ENCODE data around the gene ST7. TPM values are rescaled to one million over a fixed set of nuclear protein-coding genes. Genes with fewer than 3 reads are reported as not detected.

ST7 gene
- total and polyA plus RNA-seq, 2 experiments from 2014 or later: 9.9 to 18.3 TPM

DNA sequence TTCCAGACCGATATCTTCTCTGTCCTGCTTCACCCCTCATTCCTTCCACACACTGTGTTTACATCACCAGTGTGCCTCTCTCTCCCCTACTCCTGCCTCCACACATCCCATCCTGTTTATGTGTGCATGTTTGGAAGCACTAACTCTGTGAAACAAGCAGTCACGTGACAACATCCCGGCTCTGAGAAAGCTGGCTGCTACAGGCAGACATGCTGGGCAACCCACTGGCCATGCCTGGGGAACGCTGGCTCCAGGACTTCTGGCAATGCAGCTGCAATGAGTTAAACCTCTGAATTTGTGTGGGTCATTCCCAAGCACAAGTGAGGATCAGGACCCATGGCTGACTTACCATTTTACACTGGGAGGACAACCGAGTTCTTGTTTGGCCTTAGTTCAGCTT lies 295.5 kb downstream of the ST7 start (continued):
- TF ChIP-seq JUNB (IDR thresholded peaks at IDR 0.05; ENCODE audit: unreplicated experiment): no peak

DNA sequence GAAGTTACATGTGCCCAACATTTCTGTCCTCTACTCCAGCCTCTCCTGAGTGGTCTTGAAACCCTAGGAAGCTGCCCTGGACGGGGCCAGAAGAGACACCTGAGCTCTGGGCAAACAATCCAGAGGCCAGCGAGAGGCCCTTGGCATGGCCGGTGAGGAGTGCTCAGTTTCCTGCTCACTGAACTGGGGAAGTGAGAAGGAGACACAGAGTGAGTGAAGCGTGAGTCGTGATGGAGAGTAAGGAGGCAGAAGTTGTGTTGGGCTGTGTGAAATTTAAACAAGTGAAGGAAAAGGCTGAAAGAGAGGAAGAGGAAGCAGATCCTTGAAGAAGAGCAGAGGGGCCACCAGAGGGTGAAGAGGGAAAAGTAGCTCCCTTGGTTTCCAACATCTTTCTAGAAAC lies 296.4 kb downstream of the ST7 start:
- no peaks in the 10 kb centered on the region for H3K4me1 Mint-ChIP-seq
- Histone ChIP-seq H3K27me3 (ENCODE audit: insufficient read depth) (no peaks in the 10 kb centered on the region), H3K36me3 (ENCODE audit: insufficient read depth) (no peaks in the 10 kb centered on the region; the same call in 1 of the 2 replicates)

More for the DNA sequence above, 296.4 kb downstream of the ST7 start:
- DNase-seq (ENCODE audit: low spot score) (no peak), ATAC-seq (no peak)
- Mint-ChIP-seq H3K4me3 (no peak overlapping the region), H3K27me3 (ENCODE audit: insufficient read depth, low read depth, poor library complexity) (no peaks in the 10 kb centered on the region), H3K27ac (no peak overlapping the region), H3K9me3 (peaks cover 12% of the 10 kb centered on the region), H3K36me3 (ENCODE audit: low read depth) (peaks cover 7% of the 10 kb centered on the region; the same call in 2 of the 3 replicates)
- peaks cover 17% of the 10 kb centered on the region; the same call in 1 of the 2 replicates for H3K9me2 ChIP-seq (ENCODE audit: insufficient read depth)
- H3F3A ChIP-seq (replicated peaks; ENCODE audit: low read depth): no peaks in the 10 kb centered on the region
- no peaks in the 10 kb centered on the region for H4K20me1 ChIP-seq (replicated peaks; ENCODE audit: insufficient read depth)
- no peaks in the 10 kb centered on the region for H3K4me1 ChIP-seq (ENCODE audit: insufficient read depth)
- H3K27ac ChIP-seq (ENCODE audit: low read depth): no peak overlapping the region
- no peak overlapping the region for H3K4me3 ChIP-seq
- H3K79me2 ChIP-seq (replicated peaks; ENCODE audit: insufficient read depth): no peaks in the 10 kb centered on the region
- no peak overlapping the region for H3K4me2 ChIP-seq
- TF ChIP-seq JUNB (IDR thresholded peaks at IDR 0.05; ENCODE audit: unreplicated experiment): no peak
- TF ChIP-seq, protein P1, sequence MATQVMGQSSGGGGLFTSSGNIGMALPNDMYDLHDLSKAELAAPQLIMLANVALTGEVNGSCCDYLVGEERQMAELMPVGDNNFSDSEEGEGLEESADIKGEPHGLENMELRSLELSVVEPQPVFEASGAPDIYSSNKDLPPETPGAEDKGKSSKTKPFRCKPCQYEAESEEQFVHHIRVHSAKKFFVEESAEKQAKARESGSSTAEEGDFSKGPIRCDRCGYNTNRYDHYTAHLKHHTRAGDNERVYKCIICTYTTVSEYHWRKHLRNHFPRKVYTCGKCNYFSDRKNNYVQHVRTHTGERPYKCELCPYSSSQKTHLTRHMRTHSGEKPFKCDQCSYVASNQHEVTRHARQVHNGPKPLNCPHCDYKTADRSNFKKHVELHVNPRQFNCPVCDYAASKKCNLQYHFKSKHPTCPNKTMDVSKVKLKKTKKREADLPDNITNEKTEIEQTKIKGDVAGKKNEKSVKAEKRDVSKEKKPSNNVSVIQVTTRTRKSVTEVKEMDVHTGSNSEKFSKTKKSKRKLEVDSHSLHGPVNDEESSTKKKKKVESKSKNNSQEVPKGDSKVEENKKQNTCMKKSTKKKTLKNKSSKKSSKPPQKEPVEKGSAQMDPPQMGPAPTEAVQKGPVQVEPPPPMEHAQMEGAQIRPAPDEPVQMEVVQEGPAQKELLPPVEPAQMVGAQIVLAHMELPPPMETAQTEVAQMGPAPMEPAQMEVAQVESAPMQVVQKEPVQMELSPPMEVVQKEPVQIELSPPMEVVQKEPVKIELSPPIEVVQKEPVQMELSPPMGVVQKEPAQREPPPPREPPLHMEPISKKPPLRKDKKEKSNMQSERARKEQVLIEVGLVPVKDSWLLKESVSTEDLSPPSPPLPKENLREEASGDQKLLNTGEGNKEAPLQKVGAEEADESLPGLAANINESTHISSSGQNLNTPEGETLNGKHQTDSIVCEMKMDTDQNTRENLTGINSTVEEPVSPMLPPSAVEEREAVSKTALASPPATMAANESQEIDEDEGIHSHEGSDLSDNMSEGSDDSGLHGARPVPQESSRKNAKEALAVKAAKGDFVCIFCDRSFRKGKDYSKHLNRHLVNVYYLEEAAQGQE (IDR thresholded peaks at IDR 0.05; ENCODE audit: unreplicated experiment): no peak
- TF ChIP-seq, protein P2, sequence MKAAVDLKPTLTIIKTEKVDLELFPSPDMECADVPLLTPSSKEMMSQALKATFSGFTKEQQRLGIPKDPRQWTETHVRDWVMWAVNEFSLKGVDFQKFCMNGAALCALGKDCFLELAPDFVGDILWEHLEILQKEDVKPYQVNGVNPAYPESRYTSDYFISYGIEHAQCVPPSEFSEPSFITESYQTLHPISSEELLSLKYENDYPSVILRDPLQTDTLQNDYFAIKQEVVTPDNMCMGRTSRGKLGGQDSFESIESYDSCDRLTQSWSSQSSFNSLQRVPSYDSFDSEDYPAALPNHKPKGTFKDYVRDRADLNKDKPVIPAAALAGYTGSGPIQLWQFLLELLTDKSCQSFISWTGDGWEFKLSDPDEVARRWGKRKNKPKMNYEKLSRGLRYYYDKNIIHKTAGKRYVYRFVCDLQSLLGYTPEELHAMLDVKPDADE (IDR thresholded peaks at IDR 0.05): no peak
- TF ChIP-seq, protein P3, sequence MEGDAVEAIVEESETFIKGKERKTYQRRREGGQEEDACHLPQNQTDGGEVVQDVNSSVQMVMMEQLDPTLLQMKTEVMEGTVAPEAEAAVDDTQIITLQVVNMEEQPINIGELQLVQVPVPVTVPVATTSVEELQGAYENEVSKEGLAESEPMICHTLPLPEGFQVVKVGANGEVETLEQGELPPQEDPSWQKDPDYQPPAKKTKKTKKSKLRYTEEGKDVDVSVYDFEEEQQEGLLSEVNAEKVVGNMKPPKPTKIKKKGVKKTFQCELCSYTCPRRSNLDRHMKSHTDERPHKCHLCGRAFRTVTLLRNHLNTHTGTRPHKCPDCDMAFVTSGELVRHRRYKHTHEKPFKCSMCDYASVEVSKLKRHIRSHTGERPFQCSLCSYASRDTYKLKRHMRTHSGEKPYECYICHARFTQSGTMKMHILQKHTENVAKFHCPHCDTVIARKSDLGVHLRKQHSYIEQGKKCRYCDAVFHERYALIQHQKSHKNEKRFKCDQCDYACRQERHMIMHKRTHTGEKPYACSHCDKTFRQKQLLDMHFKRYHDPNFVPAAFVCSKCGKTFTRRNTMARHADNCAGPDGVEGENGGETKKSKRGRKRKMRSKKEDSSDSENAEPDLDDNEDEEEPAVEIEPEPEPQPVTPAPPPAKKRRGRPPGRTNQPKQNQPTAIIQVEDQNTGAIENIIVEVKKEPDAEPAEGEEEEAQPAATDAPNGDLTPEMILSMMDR (conservative IDR thresholded peaks at IDR 0.05; ENCODE audit: low read depth in 2 of 2): no peak
- no peak overlapping the region for H2AFZ ChIP-seq
